DOHH2 (cell line): ENCODE measurements around the gene HAP1.
A peak's percentile ranks its signal among the peaks of the same experiment; 100 is the strongest.

ENCODE experiments used
- H3F3A ChIP-seq: fragments of 200-600 bp; sonication (generic), shearing (Covaris generic); 2 replicates; pipeline ENCODE4 v1.6.0; 2016; ENCODE audit warnings: antibody characterized with exemption, mild to moderate bottlenecking; ENCODE audit not compliant: control insufficient read depth, insufficient read depth
- H3K27ac ChIP-seq: fragments of 200-600 bp; sonication (generic); 2 replicates; pipeline ENCODE4 v1.5.1; 2014; ENCODE audit warnings: low read depth, mild to moderate bottlenecking, low read length, moderate library complexity
- H3K27me3 ChIP-seq: fragments of 200-600 bp; sonication (generic); 2 replicates; pipeline ENCODE4 v1.6.1; 2014; ENCODE audit warnings: mild to moderate bottlenecking, low read length, mixed read lengths; ENCODE audit not compliant: control insufficient read depth
- H3K36me3 ChIP-seq: fragments of 200-600 bp; sonication (generic); 2 replicates; pipeline ENCODE4 v1.6.1; 2014; ENCODE audit warnings: mild to moderate bottlenecking, low read length, moderate library complexity, mixed read lengths; ENCODE audit not compliant: control insufficient read depth
- H3K4me1 ChIP-seq: fragments of 200-600 bp; sonication (generic); 2 replicates; pipeline ENCODE4 v1.6.1; 2014; ENCODE audit warnings: mild to moderate bottlenecking, low read length, mixed read lengths; ENCODE audit not compliant: control insufficient read depth
- H3K4me2 ChIP-seq: fragments of 200-600 bp; sonication (generic); 2 replicates; pipeline ENCODE4 v1.6.0; 2014; ENCODE audit warnings: mild to moderate bottlenecking, low read length, moderate library complexity
- H3K4me3 ChIP-seq: fragments of 200-600 bp; sonication (generic); 2 replicates; pipeline ENCODE4 v1.5.1; 2014; ENCODE audit warnings: mild to moderate bottlenecking, low read length, mixed read lengths
- H3K79me2 ChIP-seq: fragments of 200-600 bp; sonication (generic); 2 replicates; pipeline ENCODE4 v1.6.1; 2014; ENCODE audit warnings: mild to moderate bottlenecking, low read length, mixed read lengths; ENCODE audit not compliant: control insufficient read depth
- H3K9me2 ChIP-seq: fragments of 200-600 bp; sonication (generic); replicated peaks from 2 replicates; pipeline ENCODE4 v1.6.1; 2014; ENCODE audit warnings: mild to moderate bottlenecking, low read length, mixed read lengths; ENCODE audit not compliant: control insufficient read depth
- H3K9me3 ChIP-seq: fragments of 200-600 bp; sonication (generic); 2 replicates; pipeline ENCODE4 v1.6.1; 2014; ENCODE audit warnings: antibody characterized with exemption, low read length, mixed read lengths; ENCODE audit not compliant: control insufficient read depth, insufficient read depth
- H4K20me1 ChIP-seq: fragments of 200-600 bp; sonication (generic); 2 replicates; pipeline ENCODE4 v1.6.0; 2014; ENCODE audit warnings: low read depth, mild to moderate bottlenecking, antibody characterized with exemption, low read length, moderate library complexity; ENCODE audit not compliant: control insufficient read depth, insufficient read depth
- CTCF ChIP-seq: fragments of 200-600 bp; sonication (generic); IDR thresholded peaks from one replicate; pipeline ENCODE4 v1.5.1; 2014; ENCODE audit warnings: antibody characterized with exemption, mild to moderate bottlenecking, low read depth, low read length; ENCODE audit not compliant: poor library complexity, severe bottlenecking
- EZH2phosphoT487 ChIP-seq: fragments of 200-600 bp; sonication (generic); IDR thresholded peaks from 2 replicates; pipeline ENCODE4 v1.6.1; 2017; ENCODE audit warnings: borderline replicate concordance, mild to moderate bottlenecking, antibody characterized with exemption, low read length, moderate library complexity, mixed read lengths

HAP1 gene

GRCh38 chr17:41692722-41693521 is 41.5 kb downstream of the HAP1 start:
- Histone ChIP-seq H3K79me2 (peaks cover 26% of the 10 kb centered on the region), H3K4me1 (peaks cover 11% of the 10 kb centered on the region), H3K9me2 (no peaks in the 10 kb centered on the region), H3K27ac (no peak overlapping the region), H3K4me3 (no peak overlapping the region), H3K27me3 (no peaks in the 10 kb centered on the region), H3F3A (peaks cover 58% of the 10 kb centered on the region), H3K4me2 (no peak overlapping the region), H4K20me1 (peaks cover 27% of the 10 kb centered on the region), H3K36me3 (peaks cover 54% of the 10 kb centered on the region), H3K9me3 (no peaks in the 10 kb centered on the region)
- TF ChIP-seq EZH2phosphoT487: no peak
- no peak for TF ChIP-seq CTCF

DNA sequence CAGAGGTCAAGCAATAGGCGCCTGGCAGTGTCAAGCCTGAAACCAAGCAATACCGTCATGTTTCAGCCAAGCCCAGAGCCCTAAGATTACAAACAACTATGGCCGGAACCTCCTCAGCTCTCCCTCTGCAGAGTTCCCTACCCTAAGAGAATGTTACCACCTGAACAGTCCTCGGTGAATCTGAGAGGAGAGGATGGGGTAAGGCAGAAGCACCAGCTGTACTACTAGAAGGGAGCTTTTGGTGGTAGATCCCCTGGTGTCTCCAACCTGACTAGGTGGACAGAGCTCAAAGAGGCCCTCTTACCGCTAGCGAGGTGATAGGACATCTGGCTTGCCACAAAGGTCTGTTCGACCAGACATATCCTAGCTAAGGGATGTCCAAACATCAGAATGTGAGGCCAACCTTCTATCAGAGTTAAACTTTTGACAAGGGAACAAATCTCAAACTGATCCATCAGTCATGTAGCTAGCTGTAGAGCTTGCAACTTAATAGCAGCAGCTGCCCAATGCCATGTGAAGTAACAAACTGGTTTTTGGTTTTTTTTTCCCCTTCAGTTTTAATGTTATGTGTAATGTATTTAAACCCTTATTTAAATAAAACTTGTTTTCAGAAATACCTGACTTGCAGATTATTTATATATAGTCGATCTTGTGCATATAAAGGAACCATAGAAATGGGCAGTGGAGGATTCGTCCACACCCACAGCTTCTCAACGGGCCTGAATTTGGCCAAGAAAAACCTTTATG is 43.2 kb downstream of the HAP1 start:
- Histone ChIP-seq H3K4me2 (0 out of 2 replicates have a peak overlapping the region, but pooled peaks have one; percentile 7), H3K27ac (no peak overlapping the region), H3F3A (peaks cover 58% of the 10 kb centered on the region), H3K27me3 (no peaks in the 10 kb centered on the region), H3K4me3 (no peak overlapping the region), H3K9me2 (no peaks in the 10 kb centered on the region), H4K20me1 (peaks cover 25% of the 10 kb centered on the region), H3K9me3 (no peaks in the 10 kb centered on the region), H3K79me2 (peaks cover 29% of the 10 kb centered on the region), H3K4me1 (peaks cover 17% of the 10 kb centered on the region), H3K36me3 (peaks cover 54% of the 10 kb centered on the region)
- no peak for TF ChIP-seq CTCF
- TF ChIP-seq EZH2phosphoT487: no peak

- H3K4me2 ChIP-seq: peak overlapping the region; percentile 86
- H4K20me1 ChIP-seq: peaks cover 23% of the 10 kb centered on the region
- H3K27me3 ChIP-seq: no peaks in the 10 kb centered on the region
- H3K9me2 ChIP-seq: no peaks in the 10 kb centered on the region
- H3K79me2 ChIP-seq: peaks cover 29% of the 10 kb centered on the region
- H3K4me1 ChIP-seq: peaks cover 17% of the 10 kb centered on the region
- H3K4me3 ChIP-seq: peak overlapping the region; percentile 84
- no peaks in the 10 kb centered on the region for H3K9me3 ChIP-seq
- H3K36me3 ChIP-seq: peaks cover 54% of the 10 kb centered on the region
- H3F3A ChIP-seq: peaks cover 55% of the 10 kb centered on the region
- no peak for TF ChIP-seq CTCF
- TF ChIP-seq EZH2phosphoT487: no peak
- H3K27ac ChIP-seq: no peak overlapping the region
Measured at GRCh38 chr17:41690497-41690896, 43.9 kb downstream of the HAP1 start.
